Measurements from ENCODE around the gene SLC25A21.

GRCh38 chr14:36771028-36771640 lies 401.3 kb downstream of the SLC25A21 start:
- no peak for TF ChIP-seq CBFB (IDR thresholded peaks at IDR 0.05; ENCODE audit: low read depth)
- no peak for TF ChIP-seq HDAC2 (IDR thresholded peaks at IDR 0.05)
- TF ChIP-seq POLR2A (IDR thresholded peaks at IDR 0.05; ENCODE audit: low read depth, low read length) = no peak
- no peak for TF ChIP-seq CTCF (IDR thresholded peaks at IDR 0.05 in 2 of 3, conservative IDR thresholded peaks at IDR 0.05 in 1 of 3; ENCODE audit: control insufficient read depth in 2 of 3, extremely low read depth in 1 of 3, insufficient read depth in 1 of 3, low read depth in 3 of 3, low read length in 3 of 3)

Measured in GM12878 (cell line).